CD8-positive, alpha-beta memory T cell (primary cell): ENCODE data around the gene CEP170. TPM values are rescaled to one million over a fixed set of nuclear protein-coding genes. Genes with fewer than 3 reads are reported as not detected.
"Not testable (repeated sequence)": the region's sequence is repeated elsewhere in the genome, so short reads cannot be mapped to it uniquely, and the experiment has no call there.

ENCODE experiments used
- CTCF ChIA-PET: fragments of 350-600 bp; sonication (Branson Sonifier 250); formaldehyde crosslinking; loops from one replicate; lab custom pipeline; 2021; ENCODE audit warnings: antibody characterized with exemption; lab: Charles Lee
- POLR2A ChIA-PET: fragments of 350-600 bp; sonication (Branson Sonifier 250); formaldehyde crosslinking; loops from one replicate; lab custom pipeline; 2021; ENCODE audit warnings: antibody characterized with exemption; lab: Charles Lee
- DNase-seq, 5 donors: peaks; one replicate each; pipeline versions ENCODE4 v3.0.0 to v3.0.0-alpha.2; 2020 to 2022; ENCODE audit warnings: mixed read lengths in 1 of 5
- H3K27ac ChIP-seq: one replicate; pipeline ENCODE4 v1.7.0; 2013; ENCODE audit warnings: low read depth, mild to moderate bottlenecking, low read length, moderate library complexity
- H3K27me3 ChIP-seq: 2 replicates; pipeline ENCODE4 v1.7.0; 2013; ENCODE audit warnings: low read length, mild to moderate bottlenecking; ENCODE audit not compliant: insufficient read depth, poor library complexity, severe bottlenecking
- H3K36me3 ChIP-seq: 2 replicates; pipeline ENCODE4 v1.7.0; 2013; ENCODE audit warnings: mild to moderate bottlenecking, low read length, moderate library complexity; ENCODE audit not compliant: insufficient read depth
- H3K4me1 ChIP-seq: 2 replicates; pipeline ENCODE4 v1.7.0; 2013; ENCODE audit warnings: mild to moderate bottlenecking, low read length, moderate library complexity; ENCODE audit not compliant: insufficient read depth
- H3K4me3 ChIP-seq: 2 replicates; pipeline ENCODE4 v1.7.0; 2013; ENCODE audit warnings: mild to moderate bottlenecking, low read length
- H3K9me3 ChIP-seq: 2 replicates; pipeline ENCODE4 v1.7.0; 2013; ENCODE audit warnings: mild to moderate bottlenecking, low read length
- H3K27ac Mint-ChIP-seq, 8 donors: one replicate each; pipeline ENCODE4 v1.8.0; 2020 to 2021; ENCODE audit warnings: mixed read lengths in 8 of 8, mild to moderate bottlenecking in 6 of 8, inconsistent platforms in 3 of 8, moderate library complexity in 3 of 8
- H3K27me3 Mint-ChIP-seq, 2 donors: one replicate each; pipeline ENCODE4 v1.8.0; 2020 to 2021; ENCODE audit warnings: mixed read lengths in 2 of 2, mild to moderate bottlenecking in 1 of 2, moderate library complexity in 1 of 2
- H3K36me3 Mint-ChIP-seq, 3 donors: one replicate each; pipeline ENCODE4 v1.8.0; 2020 to 2021; ENCODE audit warnings: mixed read lengths in 3 of 3, inconsistent platforms in 1 of 3, mild to moderate bottlenecking in 1 of 3
- H3K4me1 Mint-ChIP-seq, 3 donors: one replicate each; pipeline ENCODE4 v1.8.0; 2020 to 2021; ENCODE audit warnings: mixed read lengths in 3 of 3, inconsistent platforms in 1 of 3, mild to moderate bottlenecking in 1 of 3
- H3K4me3 Mint-ChIP-seq, 7 donors: one replicate each; pipeline ENCODE4 v1.8.0; 2020 to 2021; ENCODE audit warnings: mixed read lengths in 7 of 7, mild to moderate bottlenecking in 6 of 7, moderate library complexity in 4 of 7, inconsistent platforms in 2 of 7
- H3K9me3 Mint-ChIP-seq, 5 donors: one replicate each; pipeline ENCODE4 v1.8.0; 2020 to 2022; ENCODE audit warnings: mixed read lengths in 5 of 5, mild to moderate bottlenecking in 3 of 5, moderate library complexity in 2 of 5, inconsistent platforms in 1 of 5
- polyA plus RNA-seq: library from polyadenylated mRNA; unstranded; fragments of 300-500 nt; fragmentation: Illumina TruSeq; gene quantifications from one replicate; pipeline ENCODE4 v1.2.3, GENCODE V29; 2021
- total RNA-seq, 2 experiments: library from RNA; stranded (reverse); gene quantifications; one replicate each; pipeline ENCODE4 v1.2.3, GENCODE V29; 2021

Gene CEP170
- total and polyA plus RNA-seq, 3 experiments from 2014 or later: 7.4 to 36.5 (median 29.9) TPM

- H3K4me1 ChIP-seq, H3K27me3 ChIP-seq, H3K36me3 ChIP-seq, H3K4me1 Mint-ChIP-seq, H3K27ac ChIP-seq, H3K4me3 ChIP-seq, H3K27me3 Mint-ChIP-seq, POLR2A ChIA-PET, H3K9me3 ChIP-seq, CTCF ChIA-PET, H3K4me3 Mint-ChIP-seq, DNase-seq, H3K9me3 Mint-ChIP-seq, H3K27ac Mint-ChIP-seq: not testable (repeated sequence)
- peaks cover 0 to 23% (median 7%) of the 10 kb centered on the region in 3 donors for H3K36me3 Mint-ChIP-seq
Measured at GRCh38 chr1:243140498-243140897, 114.6 kb downstream of the CEP170 start.

GRCh38 chr1:243122876-243123409 lies 132.1 kb downstream of the CEP170 start:
- H3K4me1 ChIP-seq, H3K9me3 ChIP-seq, H3K9me3 Mint-ChIP-seq, H3K27ac ChIP-seq, H3K4me1 Mint-ChIP-seq, H3K27me3 Mint-ChIP-seq, POLR2A ChIA-PET, H3K4me3 Mint-ChIP-seq, H3K27me3 ChIP-seq, CTCF ChIA-PET, H3K4me3 ChIP-seq, H3K36me3 ChIP-seq: not testable (repeated sequence)
- peak in 1 of 5 donors; percentile 48 for DNase-seq
- peaks cover 0 to 18% (median 7%) of the 10 kb centered on the region in 3 donors for H3K36me3 Mint-ChIP-seq
- H3K27ac Mint-ChIP-seq: peak overlapping the region in 1 of 8 donors; percentile 66

GRCh38 chr1:243121939-243122338 lies 133.1 kb downstream of the CEP170 start:
- H3K36me3 ChIP-seq, H3K27ac Mint-ChIP-seq, H3K4me1 ChIP-seq, H3K4me1 Mint-ChIP-seq, H3K27ac ChIP-seq, POLR2A ChIA-PET, H3K27me3 ChIP-seq, H3K27me3 Mint-ChIP-seq, H3K4me3 Mint-ChIP-seq, DNase-seq, CTCF ChIA-PET, H3K4me3 ChIP-seq, H3K9me3 ChIP-seq, H3K9me3 Mint-ChIP-seq: not testable (repeated sequence)
- peaks cover 0 to 14% (median 5%) of the 10 kb centered on the region in 3 donors for H3K36me3 Mint-ChIP-seq

DNA sequence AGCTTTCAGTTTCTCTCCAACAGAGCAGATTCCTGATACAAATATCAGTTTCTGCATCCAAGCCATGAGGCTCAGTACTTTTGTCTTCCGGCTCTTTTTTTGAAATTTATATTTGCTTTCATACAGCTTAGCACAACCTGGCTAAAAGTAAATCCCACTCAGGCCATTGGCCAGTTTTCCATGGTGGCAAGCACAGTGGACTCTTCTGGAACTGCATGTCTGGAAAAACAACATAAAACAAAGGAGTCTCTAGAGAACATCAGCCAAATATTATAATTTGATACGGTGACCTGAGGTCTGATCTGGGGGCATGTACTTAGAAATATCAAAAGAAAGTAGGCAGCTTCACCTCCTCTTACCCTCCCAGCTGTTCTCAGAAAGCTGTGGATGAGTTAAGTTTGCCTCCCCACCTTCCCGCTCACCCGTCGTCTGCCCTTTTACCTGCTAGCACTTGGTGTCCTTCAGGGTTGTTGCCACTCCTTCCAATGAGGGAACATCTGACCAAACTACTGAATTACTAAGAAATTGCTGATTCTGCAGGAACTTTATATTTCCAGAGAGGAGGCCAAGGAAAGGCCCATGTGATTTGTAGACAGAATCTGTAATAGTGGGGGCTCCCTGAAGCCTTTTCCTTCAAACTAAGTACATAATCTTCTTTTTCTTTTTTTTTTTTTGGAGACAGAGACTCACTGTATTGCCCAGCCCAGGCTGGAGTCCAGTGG lies 136.3 kb downstream of the CEP170 start:
- H3K9me3 Mint-ChIP-seq, H3K36me3 ChIP-seq, H3K27me3 Mint-ChIP-seq, H3K36me3 Mint-ChIP-seq, H3K9me3 ChIP-seq, H3K27me3 ChIP-seq, H3K4me3 ChIP-seq, H3K4me1 Mint-ChIP-seq, DNase-seq, POLR2A ChIA-PET, CTCF ChIA-PET, H3K4me1 ChIP-seq, H3K27ac Mint-ChIP-seq, H3K4me3 Mint-ChIP-seq, H3K27ac ChIP-seq: not testable (repeated sequence)

- H3K4me3 ChIP-seq, H3K9me3 ChIP-seq, H3K36me3 Mint-ChIP-seq, DNase-seq, H3K27ac ChIP-seq, H3K4me1 Mint-ChIP-seq, H3K27ac Mint-ChIP-seq, H3K27me3 Mint-ChIP-seq, CTCF ChIA-PET, H3K27me3 ChIP-seq, H3K4me1 ChIP-seq, POLR2A ChIA-PET, H3K9me3 Mint-ChIP-seq, H3K36me3 ChIP-seq, H3K4me3 Mint-ChIP-seq: not testable (repeated sequence)
Measured at GRCh38 chr1:243116187-243116586, 138.9 kb downstream of the CEP170 start.

GRCh38 chr1:243114769-243115168 lies 140.3 kb downstream of the CEP170 start:
- H3K4me3 ChIP-seq, DNase-seq, H3K36me3 Mint-ChIP-seq, H3K4me3 Mint-ChIP-seq, H3K9me3 ChIP-seq, H3K36me3 ChIP-seq, H3K27me3 ChIP-seq, H3K27me3 Mint-ChIP-seq, H3K27ac Mint-ChIP-seq, H3K4me1 Mint-ChIP-seq, H3K9me3 Mint-ChIP-seq, H3K27ac ChIP-seq, POLR2A ChIA-PET, CTCF ChIA-PET, H3K4me1 ChIP-seq: not testable (repeated sequence)

GRCh38 chr1:243114059-243114713 lies 140.9 kb downstream of the CEP170 start:
- H3K27ac Mint-ChIP-seq: peak overlapping the region in 3 of 8 donors; percentile 24 to 56 (median 38)
- CTCF ChIA-PET, H3K27ac ChIP-seq, H3K4me1 Mint-ChIP-seq, H3K9me3 Mint-ChIP-seq, H3K4me1 ChIP-seq, POLR2A ChIA-PET, H3K36me3 Mint-ChIP-seq, H3K4me3 ChIP-seq, H3K27me3 ChIP-seq, H3K9me3 ChIP-seq, H3K36me3 ChIP-seq: not testable (repeated sequence)
- H3K4me3 Mint-ChIP-seq: peak overlapping the region in 2 of 7 donors; percentile 48 to 61
- peak in 1 of 5 donors; percentile 14 for DNase-seq
- peaks cover 4 to 13% of the 10 kb centered on the region in 2 donors for H3K27me3 Mint-ChIP-seq

DNA sequence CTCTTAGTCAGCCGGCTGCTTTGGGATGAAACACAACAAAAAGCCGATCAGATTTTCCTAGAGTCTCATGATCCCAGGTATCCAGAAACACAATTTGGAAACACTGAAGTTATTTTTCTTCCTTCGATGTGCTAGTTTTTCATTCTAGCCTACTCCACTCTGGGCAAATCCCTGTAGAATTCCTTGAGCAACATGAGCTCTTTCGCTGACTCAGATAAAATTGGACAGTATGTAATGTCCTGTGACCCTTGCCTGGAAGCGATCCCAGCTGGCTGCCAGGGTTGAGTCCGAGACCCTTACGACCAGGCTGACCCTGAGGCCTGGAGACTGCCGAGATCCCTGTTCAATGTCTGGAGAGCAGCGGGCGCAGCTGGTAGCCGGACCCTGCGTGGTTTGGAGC lies 147.9 kb downstream of the CEP170 start:
- H3K4me3 Mint-ChIP-seq, H3K9me3 Mint-ChIP-seq, H3K36me3 Mint-ChIP-seq, H3K27ac ChIP-seq, POLR2A ChIA-PET, H3K4me1 ChIP-seq, H3K27me3 ChIP-seq, H3K9me3 ChIP-seq, CTCF ChIA-PET, H3K4me3 ChIP-seq, H3K4me1 Mint-ChIP-seq, H3K36me3 ChIP-seq, DNase-seq: not testable (repeated sequence)
- Mint-ChIP-seq H3K27me3 (peaks cover 8 to 11% of the 10 kb centered on the region in 2 donors), H3K27ac (peak overlapping the region in 1 of 8 donors; percentile 60)
